ENCODE results near the gene SUCLG2.

DNA sequence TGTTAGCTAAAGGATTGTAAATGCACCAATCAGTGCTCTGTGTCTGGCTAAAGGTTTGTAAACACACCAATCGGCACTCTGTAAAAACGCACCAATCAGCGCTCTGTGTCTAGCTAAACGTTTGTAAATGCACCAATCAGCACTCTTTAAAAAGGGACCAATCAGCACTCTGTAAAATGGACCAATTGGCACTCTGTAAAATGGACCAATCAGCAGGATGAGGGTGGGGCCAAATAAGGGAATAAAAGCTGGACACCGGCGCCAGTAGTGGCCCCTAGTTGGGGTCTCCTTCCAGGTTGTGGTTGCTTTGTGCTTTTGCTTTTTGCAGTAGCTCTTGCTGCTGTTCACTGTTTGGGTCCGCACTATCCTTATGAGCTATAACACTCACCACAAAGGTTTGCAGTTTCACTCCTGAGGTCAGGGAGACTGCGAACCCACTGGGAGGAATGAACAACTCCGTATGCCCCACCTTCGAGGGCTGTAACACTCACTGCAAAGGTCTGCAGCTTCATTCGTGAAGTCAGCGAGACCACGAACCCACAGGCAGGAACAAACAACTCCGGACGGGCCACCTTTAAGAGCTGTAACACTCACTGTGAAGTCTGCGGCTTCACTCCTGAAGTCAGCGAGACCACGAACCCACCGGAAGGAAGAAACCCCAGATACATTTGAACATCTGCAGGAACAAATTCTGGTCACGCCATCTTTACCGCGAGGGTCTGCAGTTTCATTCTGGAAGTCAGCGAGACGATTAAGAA, 1.1 kb upstream of the SUCLG2 start:
- TF ChIP-seq EZH2 (IDR thresholded peaks at IDR 0.05; ENCODE audit: insufficient read depth, poor library complexity, severe bottlenecking), result no peak
- no peak for TF ChIP-seq EZH2phosphoT487 (IDR thresholded peaks at IDR 0.05; ENCODE audit: insufficient read depth, low read depth)
